Astrocyte (in vitro differentiated cells and primary cell): Measurements from ENCODE around the gene FGF12.

Source experiments
- CTCF ChIP-seq: IDR thresholded peaks from 2 replicates; pipeline ENCODE4 v1.5.1; 2011; ENCODE audit warnings: low read depth, mild to moderate bottlenecking, inconsistent platforms, low read length, moderate library complexity; ENCODE audit not compliant: insufficient read depth
- EZH2 ChIP-seq: IDR thresholded peaks from 2 replicates; pipeline ENCODE4 v1.6.1; 2012; ENCODE audit warnings: mild to moderate bottlenecking, low read length, inconsistent platforms; ENCODE audit not compliant: insufficient read depth

- TF ChIP-seq CTCF: no peak
- TF ChIP-seq EZH2: no peak
Observed at GRCh38 chr3:192419312-192419711, 308.0 kb downstream of the FGF12 start.
